ENCODE results near the gene BNIP5. TPM values are rescaled to one million over a fixed set of nuclear protein-coding genes. Genes with fewer than 3 reads are reported as not detected.

The BNIP5 gene
- total RNA-seq, 2 donors from 2014 or later, result 0.33 to 0.52 TPM

GRCh38 chr6:36298027-36298426, 38.7 kb downstream of the BNIP5 start:
- no peaks in the 10 kb centered on the region for H3K36me3 ChIP-seq (replicated peaks in 1 of 2; ENCODE audit: insufficient read depth in 1 of 2, low read depth in 2 of 2)
- intact Hi-C loops (cut with DNase I), result no loop called here
- no peak overlapping the region for H3K27ac ChIP-seq
- TF ChIP-seq, protein P1, sequence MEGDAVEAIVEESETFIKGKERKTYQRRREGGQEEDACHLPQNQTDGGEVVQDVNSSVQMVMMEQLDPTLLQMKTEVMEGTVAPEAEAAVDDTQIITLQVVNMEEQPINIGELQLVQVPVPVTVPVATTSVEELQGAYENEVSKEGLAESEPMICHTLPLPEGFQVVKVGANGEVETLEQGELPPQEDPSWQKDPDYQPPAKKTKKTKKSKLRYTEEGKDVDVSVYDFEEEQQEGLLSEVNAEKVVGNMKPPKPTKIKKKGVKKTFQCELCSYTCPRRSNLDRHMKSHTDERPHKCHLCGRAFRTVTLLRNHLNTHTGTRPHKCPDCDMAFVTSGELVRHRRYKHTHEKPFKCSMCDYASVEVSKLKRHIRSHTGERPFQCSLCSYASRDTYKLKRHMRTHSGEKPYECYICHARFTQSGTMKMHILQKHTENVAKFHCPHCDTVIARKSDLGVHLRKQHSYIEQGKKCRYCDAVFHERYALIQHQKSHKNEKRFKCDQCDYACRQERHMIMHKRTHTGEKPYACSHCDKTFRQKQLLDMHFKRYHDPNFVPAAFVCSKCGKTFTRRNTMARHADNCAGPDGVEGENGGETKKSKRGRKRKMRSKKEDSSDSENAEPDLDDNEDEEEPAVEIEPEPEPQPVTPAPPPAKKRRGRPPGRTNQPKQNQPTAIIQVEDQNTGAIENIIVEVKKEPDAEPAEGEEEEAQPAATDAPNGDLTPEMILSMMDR (IDR thresholded peaks at IDR 0.05), result no peak
- TF ChIP-seq POLR2A (IDR thresholded peaks at IDR 0.05), result no peak
- DNase-seq (no peak), ATAC-seq (no peak)
- no peaks in the 10 kb centered on the region for H3K9me3 ChIP-seq
- WGBS, 2 donors, result 76 to 83% methylated on average over 4 of the region's 4 CpGs
- H3K4me1 ChIP-seq, result no peaks in the 10 kb centered on the region
- no peak overlapping the region for H3K4me3 ChIP-seq
- H3K27me3 ChIP-seq, result peaks cover 0 to 6% of the 10 kb centered on the region in 2 donors

DNA sequence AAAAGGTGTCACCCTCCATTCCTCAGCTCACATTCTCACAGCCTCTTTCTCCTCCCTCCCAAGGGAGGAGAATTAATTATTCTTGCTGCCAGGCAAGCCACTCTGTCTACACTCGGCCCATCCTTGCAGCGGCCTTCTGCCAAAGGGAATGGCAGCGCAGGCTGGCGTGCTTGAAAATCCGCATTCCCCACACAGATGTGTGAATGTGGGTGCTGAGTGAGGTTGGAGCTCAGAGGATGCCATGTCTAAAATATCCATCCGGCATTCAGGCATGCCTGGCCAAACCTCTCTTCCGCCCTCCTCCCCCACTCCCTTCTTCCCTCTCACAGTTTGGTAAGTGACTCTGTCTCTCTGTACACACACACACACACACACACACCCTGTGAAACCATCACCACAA, 39.2 kb downstream of the BNIP5 start:
- ATAC-seq (no peak), DNase-seq (no peak)
- TF ChIP-seq, protein P1 (IDR thresholded peaks at IDR 0.05), result no peak
- no peak for TF ChIP-seq POLR2A (IDR thresholded peaks at IDR 0.05)
- Histone ChIP-seq H3K27ac (no peak overlapping the region), H3K4me1 (no peaks in the 10 kb centered on the region), H3K9me3 (no peaks in the 10 kb centered on the region), H3K36me3 (replicated peaks in 1 of 2; ENCODE audit: insufficient read depth in 1 of 2, low read depth in 2 of 2) (no peaks in the 10 kb centered on the region), H3K27me3 (peaks cover 0 to 6% of the 10 kb centered on the region in 2 donors), H3K4me3 (no peak overlapping the region)
- 78 to 82% methylated on average over 7 of the region's 7 CpGs for WGBS, 2 donors
- intact Hi-C loops (cut with DNase I), result no loop called here

GRCh38 chr6:36297051-36297450, 39.6 kb downstream of the BNIP5 start:
- Histone ChIP-seq H3K36me3 (replicated peaks in 1 of 2; ENCODE audit: insufficient read depth in 1 of 2, low read depth in 2 of 2) (no peaks in the 10 kb centered on the region), H3K9me3 (no peaks in the 10 kb centered on the region), H3K4me3 (no peak overlapping the region), H3K27me3 (peaks cover 0 to 6% of the 10 kb centered on the region in 2 donors), H3K4me1 (no peaks in the 10 kb centered on the region), H3K27ac (no peak overlapping the region)
- intact Hi-C loops (cut with DNase I), result no loop called here
- WGBS, 2 donors, result 79 to 84% methylated on average over 6 of the region's 6 CpGs
- DNase-seq (no peak), ATAC-seq (no peak)
- TF ChIP-seq, protein P1 (IDR thresholded peaks at IDR 0.05), result no peak
- no peak for TF ChIP-seq POLR2A (IDR thresholded peaks at IDR 0.05)

DNA sequence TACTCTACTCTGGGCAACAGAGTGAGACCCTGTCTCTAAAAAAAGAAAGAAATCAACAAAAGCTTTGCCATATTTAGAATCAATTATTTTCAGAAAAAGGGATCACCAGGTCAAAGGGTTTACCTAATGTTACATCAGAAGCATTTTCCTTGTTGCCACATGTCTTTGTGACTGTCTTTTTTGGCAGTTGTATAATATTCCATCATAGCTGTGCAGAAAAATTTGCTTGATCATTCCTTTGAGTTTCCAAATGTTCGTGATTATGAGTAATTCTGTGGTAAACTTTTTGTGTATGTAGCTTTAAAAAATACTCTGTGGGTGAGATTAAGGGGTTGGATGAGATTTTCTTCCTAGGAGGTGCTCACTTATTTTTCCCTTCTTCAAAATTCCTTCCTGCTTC, 40.4 kb downstream of the BNIP5 start:
- no peak overlapping the region for H3K4me3 ChIP-seq
- TF ChIP-seq, protein P1 (IDR thresholded peaks at IDR 0.05), result no peak
- no peak for TF ChIP-seq POLR2A (IDR thresholded peaks at IDR 0.05)
- intact Hi-C loops (cut with DNase I), result no loop called here
- H3K27me3 ChIP-seq, result no peaks in the 10 kb centered on the region
- H3K9me3 ChIP-seq, result no peaks in the 10 kb centered on the region
- no peaks in the 10 kb centered on the region for H3K4me1 ChIP-seq
- H3K27ac ChIP-seq, result no peak overlapping the region
- H3K36me3 ChIP-seq (replicated peaks in 1 of 2; ENCODE audit: insufficient read depth in 1 of 2, low read depth in 2 of 2), result no peaks in the 10 kb centered on the region
- ATAC-seq, result no peak
- no peak for DNase-seq
- WGBS, 2 donors, result 26 to 41% methylated on average over 1 of the region's 1 CpG

DNA sequence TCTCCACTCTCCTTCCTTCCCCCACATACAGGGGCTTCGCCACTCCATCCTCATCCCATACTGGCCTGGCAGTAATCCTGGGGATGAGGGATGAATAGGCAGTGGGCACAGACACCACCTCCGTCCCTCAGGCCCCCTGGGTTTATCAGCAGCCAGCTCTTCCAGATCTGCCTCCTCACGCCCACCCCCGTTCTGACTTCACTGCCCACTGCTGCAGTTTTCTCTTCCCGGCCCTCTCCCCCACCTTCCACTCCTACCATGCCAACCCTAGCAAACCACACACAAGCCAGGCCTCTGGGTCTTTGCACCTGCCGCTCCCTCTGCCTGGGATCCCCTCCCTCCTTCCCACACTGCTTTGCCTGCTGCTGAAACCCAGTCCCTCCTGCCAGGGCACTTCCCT, 44.5 kb downstream of the BNIP5 start:
- no peak for TF ChIP-seq POLR2A (IDR thresholded peaks at IDR 0.05)
- TF ChIP-seq, protein P1 (IDR thresholded peaks at IDR 0.05), result no peak
- 74 to 86% methylated on average over 6 of the region's 6 CpGs for WGBS, 2 donors
- H3K27me3 ChIP-seq, result no peaks in the 10 kb centered on the region
- H3K27ac ChIP-seq, result no peak overlapping the region
- H3K9me3 ChIP-seq, result no peaks in the 10 kb centered on the region
- H3K4me1 ChIP-seq, result no peaks in the 10 kb centered on the region
- H3K36me3 ChIP-seq (replicated peaks in 1 of 2; ENCODE audit: insufficient read depth in 1 of 2, low read depth in 2 of 2), result no peaks in the 10 kb centered on the region
- no peak for DNase-seq
- no peak for ATAC-seq
- H3K4me3 ChIP-seq, result no peak overlapping the region
- intact Hi-C loops (cut with DNase I), result no loop called here
